ENCODE data around the gene RPS26.

The RPS26 gene

DNA sequence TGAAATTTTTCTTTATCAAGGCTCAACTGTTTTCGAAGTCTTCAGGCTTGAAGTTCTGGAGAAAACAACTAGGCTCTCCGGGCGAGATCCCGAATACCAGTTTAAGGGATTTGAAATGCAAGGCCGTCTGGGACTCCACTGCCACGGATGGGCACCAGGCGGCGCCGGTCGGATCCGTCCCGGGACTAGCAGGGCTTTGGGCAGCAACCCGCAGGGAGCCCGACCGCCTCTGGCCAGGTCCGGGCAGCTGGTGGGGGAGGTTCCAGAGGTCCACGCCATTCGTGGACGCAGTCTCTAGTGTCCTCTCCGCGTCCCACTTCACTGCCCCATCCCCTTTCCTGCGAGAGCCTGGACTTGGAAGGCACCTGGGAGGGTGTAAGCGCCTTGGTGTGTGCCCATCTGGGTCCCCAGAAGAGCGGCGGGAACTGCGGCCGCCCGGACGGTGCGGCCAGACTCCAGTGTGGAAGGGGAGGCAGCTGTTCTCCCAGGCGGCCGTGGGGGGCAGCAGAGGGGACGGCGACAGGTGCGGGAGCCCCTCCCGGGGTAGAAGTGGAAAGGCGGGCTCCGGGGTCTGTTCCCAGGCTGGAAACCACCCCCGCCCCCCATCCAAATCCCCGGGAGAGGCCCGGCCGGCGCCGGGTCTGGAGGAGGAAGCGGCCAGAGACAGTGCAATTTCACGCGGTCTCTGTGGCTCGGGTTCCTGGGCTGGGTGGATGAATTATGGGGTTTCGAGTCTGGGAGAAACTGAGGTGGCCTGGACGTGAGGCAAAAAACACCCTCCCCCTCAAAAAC lies 37.4 kb downstream of the RPS26 start:
- peak; percentile 58 for DNase-seq

DNA sequence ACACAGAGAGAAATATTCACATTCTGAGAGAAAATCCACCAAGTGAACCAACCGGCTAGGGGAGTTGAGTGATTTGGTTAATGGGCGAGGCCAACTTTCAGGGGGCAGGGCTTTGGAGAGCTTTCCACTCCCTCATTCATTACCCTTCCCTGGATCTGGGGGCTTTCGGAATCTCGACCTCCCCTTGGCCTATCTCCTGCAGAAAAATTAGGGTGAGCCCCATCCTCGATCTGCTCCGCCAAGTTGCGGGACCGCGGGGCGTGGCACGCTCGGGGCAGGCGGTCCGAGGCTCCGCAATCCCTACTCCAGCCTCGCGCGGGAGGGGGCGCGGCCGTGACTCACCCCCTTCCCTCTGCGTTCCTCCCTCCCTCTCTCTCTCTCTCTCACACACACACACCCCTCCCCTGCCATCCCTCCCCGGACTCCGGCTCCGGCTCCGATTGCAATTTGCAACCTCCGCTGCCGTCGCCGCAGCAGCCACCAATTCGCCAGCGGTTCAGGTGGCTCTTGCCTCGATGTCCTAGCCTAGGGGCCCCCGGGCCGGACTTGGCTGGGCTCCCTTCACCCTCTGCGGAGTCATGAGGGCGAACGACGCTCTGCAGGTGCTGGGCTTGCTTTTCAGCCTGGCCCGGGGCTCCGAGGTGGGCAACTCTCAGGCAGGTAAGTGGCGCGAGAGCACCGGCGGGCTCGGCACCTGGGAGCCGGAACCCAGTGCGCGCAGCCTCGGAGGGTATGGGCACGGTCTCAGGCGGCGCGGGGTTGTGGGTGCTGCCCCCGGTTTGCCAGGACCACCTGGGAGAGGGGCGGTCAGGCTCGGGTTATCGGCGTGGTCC lies 38.2 kb downstream of the RPS26 start, which contains the start of gene ERBB3:
Gene ERBB3, plus strand, starts transcription at position 443 of the 833 bp plus-strand sequence. Its CDS starts 136 bp downstream, at position 579.
- DNase-seq, result peak; percentile 69

DNA sequence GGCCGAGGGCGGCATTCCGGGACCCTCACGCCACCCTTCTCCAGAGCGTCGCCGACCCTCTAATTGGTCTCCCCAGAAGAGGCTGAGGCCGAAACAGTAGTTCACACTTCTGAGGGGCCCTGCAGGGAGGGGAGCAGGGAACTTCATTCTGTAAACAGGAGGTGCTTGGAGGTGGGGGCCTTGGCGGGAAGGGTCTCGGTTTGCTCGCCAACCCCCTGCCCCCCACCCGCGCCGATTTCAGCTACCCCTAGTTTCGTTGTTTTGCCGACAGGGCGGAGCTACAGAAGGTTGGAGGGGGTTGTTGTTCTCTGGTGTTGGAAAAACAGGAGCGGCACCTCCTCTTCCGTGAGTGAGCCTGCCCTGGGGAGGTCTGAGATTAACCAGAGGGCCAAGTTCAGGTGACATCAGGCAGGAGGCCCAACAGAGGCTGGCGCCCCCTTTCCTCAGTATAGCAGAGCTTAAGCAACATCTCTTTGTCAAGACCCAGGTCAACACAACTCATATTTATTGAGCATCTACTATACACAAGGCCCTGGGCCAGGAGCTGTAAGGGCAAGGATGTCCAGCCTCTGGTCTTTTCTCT lies 38.9 kb downstream of the RPS26 start:
- no peak for DNase-seq

DNA sequence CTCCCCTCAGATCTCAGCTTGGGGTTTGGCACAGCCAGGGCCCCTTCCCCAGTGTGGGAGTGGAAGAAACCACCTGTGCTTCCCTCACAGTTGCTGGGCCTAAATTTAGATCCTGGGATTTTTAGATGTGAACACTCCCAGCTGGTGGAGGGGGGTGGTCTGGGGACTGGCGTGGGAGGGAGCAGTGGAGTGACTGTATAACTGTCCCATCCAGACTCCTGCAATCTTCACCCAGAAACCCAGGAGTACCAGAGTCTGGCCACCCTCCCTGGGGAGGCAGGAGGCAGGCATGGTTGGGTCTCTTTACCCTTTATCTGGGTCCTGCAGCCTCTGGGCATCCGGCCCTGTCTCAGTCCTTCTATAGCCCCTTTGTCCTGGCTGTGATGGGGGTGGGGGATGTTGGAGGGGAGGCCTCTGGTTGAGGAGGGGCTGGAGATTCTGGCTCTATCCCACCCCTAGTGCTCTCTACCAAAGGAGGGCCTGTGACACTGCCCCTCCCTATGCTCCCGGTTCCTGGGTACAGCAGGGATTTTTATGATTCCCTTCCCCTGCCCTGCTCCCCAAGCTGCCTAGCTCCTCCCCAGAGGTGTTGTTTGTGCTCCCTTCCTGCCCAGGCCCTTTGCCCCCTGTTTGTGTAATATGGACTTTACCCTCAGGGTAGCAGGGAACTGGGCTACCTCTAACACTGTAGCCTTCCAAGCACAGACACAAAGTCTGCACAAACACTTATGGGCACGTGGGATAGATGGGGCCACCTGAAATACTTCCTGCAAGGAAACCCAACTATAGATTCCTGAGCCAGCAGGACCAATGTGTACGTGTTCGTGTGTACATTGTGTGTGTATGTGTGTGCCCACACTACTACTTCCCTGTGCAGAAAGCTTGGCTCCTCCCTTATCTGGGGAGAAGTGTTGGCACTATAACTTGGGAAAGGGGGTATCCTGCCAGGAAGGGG lies 40.0 kb downstream of the RPS26 start:
- no peak for DNase-seq

- DNase-seq, result no peak
These were observed 40.7 kb downstream of the RPS26 start for GRCh38 chr12:56082382-56082781.

- no peak for DNase-seq
These were observed 41.2 kb downstream of the RPS26 start for GRCh38 chr12:56082967-56083366.

GRCh38 chr12:56084958-56085543 lies 43.3 kb downstream of the RPS26 start:
- peak; percentile 52 for DNase-seq

DNA sequence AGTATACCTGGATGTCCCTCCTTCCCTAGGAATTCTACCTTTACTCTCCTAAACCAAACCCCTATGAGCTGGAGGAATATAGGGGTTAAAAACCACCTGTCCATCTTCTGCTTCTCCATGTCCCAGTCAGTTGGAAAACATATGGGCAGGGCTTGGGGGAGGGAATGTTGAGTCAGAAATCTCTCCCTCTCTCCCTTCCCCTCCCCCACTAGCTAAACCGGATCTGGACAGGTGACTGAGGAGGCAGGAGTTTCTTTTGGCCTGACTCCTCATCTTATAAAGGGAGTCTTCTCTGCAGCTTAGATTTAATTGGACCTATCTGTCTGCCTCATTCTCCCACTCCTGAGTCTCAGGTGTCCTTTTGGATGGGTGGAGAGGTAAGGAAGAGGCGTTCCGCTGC lies 44.4 kb downstream of the RPS26 start:
- DNase-seq, result no peak

DNA sequence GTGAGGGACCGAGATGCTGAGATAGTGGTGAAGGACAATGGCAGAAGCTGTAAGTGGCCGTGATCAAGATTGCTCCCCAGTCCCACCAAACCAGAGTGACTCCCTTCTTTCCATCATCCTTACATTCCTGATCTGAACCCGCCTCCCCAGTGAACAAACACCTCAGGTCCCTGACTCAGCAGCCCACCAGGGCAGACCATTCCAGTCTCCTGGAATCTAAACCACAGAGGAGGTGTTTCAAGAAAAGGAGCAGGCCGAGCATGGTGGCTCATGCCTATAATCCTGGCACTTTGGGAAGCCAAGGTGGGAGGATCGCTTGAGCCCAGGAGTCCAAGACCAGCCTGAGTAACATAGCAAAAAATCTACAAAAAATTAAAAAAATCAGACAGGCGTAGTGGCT lies 44.9 kb downstream of the RPS26 start:
- no peak for DNase-seq

DNA sequence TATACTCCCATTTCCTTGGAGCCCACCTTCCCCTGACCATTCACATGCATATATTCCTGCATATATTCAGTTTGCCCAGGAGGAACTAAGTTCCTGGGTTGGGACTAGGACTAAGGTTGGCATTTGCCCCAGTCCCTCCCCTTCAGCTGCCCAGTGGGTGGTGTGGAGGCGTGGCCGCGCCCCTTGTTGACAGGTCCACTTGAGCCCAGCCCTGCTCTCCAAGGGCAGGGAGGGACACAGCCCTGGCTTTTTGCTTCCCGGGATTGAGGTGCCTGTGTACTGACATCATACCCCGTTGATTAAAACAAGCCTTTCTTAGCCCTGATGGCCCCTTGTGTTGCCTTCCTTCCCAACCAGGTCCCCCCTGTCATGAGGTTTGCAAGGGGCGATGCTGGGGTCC lies 45.5 kb downstream of the RPS26 start:
- no peak for DNase-seq
